ENCODE measurements around the gene CRELD1. TPM values are rescaled to one million over a fixed set of nuclear protein-coding genes. Genes with fewer than 3 reads are reported as not detected.

CRELD1 gene
- total RNA-seq, 1 donor from 2014 or later, result 16.9 TPM

DNA sequence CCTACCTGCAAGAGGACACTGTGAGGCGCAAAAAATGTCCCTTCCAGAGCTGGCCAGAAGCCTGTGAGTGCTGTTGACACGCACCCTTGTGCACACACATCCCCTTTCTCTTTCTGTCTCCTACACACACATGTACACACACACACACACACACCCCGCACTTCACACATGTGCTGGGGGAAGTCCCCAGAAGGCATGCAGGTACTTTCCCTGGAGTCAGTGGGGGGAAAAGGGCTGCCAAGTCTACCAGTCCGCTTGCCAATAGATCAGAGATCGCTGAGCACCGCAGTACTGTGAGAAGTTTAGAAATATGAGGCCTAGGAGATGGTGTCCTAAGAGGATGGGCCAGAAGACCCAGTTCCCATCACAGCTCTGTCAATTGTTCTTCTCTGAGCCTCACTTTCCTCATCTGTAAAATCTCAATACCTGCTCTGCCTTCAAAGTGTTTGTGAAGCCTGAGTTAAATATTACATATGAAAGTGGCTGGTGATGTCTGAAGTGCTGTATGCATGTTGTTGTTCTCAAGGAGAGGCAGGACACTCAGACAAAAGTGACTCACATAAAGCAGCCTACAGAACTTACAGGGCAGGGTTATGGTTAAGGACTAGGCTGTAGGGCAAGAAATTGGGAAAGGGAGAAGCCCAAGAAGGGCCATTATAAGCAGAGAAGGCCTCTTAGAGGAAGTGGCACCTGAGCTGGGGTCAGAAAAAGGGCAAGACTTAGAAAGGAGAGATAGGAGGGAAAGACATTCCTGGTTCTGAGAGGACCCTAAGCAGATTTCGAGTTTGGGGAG is 24.2 kb upstream of the CRELD1 start:
- no peak overlapping the region for H3K4me3 Mint-ChIP-seq
- no peaks in the 10 kb centered on the region for H3K4me1 Mint-ChIP-seq
- no peaks in the 10 kb centered on the region for H3K9me3 Mint-ChIP-seq
- H3K36me3 Mint-ChIP-seq (ENCODE audit: low read depth), result no peaks in the 10 kb centered on the region
- DNase-seq (ENCODE audit: low read depth, low spot score), result no peak
- TF ChIP-seq, protein P1, sequence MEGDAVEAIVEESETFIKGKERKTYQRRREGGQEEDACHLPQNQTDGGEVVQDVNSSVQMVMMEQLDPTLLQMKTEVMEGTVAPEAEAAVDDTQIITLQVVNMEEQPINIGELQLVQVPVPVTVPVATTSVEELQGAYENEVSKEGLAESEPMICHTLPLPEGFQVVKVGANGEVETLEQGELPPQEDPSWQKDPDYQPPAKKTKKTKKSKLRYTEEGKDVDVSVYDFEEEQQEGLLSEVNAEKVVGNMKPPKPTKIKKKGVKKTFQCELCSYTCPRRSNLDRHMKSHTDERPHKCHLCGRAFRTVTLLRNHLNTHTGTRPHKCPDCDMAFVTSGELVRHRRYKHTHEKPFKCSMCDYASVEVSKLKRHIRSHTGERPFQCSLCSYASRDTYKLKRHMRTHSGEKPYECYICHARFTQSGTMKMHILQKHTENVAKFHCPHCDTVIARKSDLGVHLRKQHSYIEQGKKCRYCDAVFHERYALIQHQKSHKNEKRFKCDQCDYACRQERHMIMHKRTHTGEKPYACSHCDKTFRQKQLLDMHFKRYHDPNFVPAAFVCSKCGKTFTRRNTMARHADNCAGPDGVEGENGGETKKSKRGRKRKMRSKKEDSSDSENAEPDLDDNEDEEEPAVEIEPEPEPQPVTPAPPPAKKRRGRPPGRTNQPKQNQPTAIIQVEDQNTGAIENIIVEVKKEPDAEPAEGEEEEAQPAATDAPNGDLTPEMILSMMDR (conservative IDR thresholded peaks at IDR 0.05), result no peak
- H3K27ac Mint-ChIP-seq (ENCODE audit: unreplicated experiment), result no peak overlapping the region
- no peaks in the 10 kb centered on the region for H3K27me3 Mint-ChIP-seq (ENCODE audit: low read depth)

DNA sequence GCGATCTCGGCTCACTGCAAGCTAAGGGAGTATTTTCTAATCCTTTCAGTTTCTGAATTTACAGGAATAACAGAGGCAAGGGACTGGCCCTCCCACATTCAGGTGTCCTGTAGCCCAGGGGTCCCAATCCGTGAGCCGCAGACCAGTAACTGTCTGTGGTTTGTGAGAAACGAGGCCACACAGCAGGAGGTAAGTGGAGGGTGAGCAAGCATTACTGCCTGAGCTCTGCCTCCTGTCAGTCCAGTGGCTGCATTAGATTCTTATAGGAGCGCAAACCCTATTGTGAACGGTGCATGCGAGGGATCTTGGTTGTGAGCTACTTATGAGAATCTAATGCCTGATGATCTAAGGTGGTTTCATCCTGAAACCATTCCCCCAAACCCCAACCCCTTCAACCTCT is 21.8 kb upstream of the CRELD1 start:
- Mint-ChIP-seq H3K4me3 (no peak overlapping the region), H3K27me3 (ENCODE audit: low read depth) (no peaks in the 10 kb centered on the region), H3K9me3 (no peaks in the 10 kb centered on the region), H3K4me1 (peaks cover 13% of the 10 kb centered on the region), H3K36me3 (ENCODE audit: low read depth) (no peaks in the 10 kb centered on the region), H3K27ac (ENCODE audit: unreplicated experiment) (no peak overlapping the region)
- TF ChIP-seq, protein P1 (conservative IDR thresholded peaks at IDR 0.05), result no peak
- no peak for DNase-seq (ENCODE audit: low read depth, low spot score)

DNA sequence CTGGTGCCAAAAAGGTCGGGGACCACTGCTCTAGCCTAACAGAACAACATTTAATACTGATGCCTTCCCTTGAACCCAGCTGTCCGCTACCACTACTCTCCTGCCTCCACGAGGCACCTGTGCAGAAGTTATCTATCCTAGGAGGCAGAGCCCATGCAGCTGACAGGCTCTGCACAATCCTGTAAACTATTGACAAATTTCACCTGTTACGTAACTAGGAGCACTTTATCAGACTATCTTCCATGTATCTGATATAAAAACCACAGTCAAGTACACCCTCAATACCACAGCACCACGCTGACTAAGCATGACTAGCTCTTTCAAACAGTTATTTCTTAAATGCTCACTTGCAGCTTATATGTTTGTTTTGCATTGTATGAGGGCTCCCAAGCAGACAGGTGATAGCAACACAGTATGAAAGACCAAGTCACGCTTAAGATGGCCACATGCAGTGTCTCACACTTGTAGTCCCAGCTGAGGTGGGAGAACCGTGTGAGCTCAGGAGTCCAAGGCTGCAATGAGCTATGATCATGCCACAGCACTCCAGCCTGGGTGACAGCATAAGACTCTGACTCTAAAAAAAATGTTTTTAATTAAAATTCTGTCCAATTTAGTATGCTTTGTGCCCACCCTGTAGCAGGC is 21.2 kb upstream of the CRELD1 start:
- no peak overlapping the region for H3K4me3 Mint-ChIP-seq
- no peaks in the 10 kb centered on the region for H3K36me3 Mint-ChIP-seq (ENCODE audit: low read depth)
- TF ChIP-seq, protein P1 (conservative IDR thresholded peaks at IDR 0.05), result no peak
- DNase-seq (ENCODE audit: low read depth, low spot score), result no peak
- no peaks in the 10 kb centered on the region for H3K27me3 Mint-ChIP-seq (ENCODE audit: low read depth)
- H3K9me3 Mint-ChIP-seq, result no peaks in the 10 kb centered on the region
- no peak overlapping the region for H3K27ac Mint-ChIP-seq (ENCODE audit: unreplicated experiment)
- H3K4me1 Mint-ChIP-seq, result peaks cover 13% of the 10 kb centered on the region

DNA sequence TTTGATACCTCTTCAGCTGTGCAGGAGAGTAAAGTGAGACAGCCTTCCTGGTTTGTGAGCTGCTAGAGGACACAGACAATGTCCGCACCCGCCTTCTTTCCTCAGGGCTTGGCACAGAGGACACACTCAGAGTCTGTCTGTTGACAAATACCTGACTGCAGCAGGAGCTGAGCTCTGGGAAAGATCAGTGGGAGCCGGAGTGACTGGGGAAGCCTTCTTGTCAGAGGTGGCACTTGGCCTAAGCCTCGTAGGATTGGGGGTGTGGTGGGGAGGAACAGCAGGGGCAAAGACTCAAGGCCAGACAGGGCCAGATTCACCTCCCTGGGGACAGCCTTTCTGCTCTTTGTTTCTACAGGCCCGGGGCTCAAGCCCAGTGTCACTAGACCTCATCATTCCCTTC is 20.0 kb upstream of the CRELD1 start:
- peaks cover 13% of the 10 kb centered on the region for H3K4me1 Mint-ChIP-seq
- DNase-seq (ENCODE audit: low read depth, low spot score), result no peak
- TF ChIP-seq, protein P1 (conservative IDR thresholded peaks at IDR 0.05), result no peak
- H3K4me3 Mint-ChIP-seq, result peak overlapping the region; percentile 49
- no peaks in the 10 kb centered on the region for H3K9me3 Mint-ChIP-seq
- no peaks in the 10 kb centered on the region for H3K27me3 Mint-ChIP-seq (ENCODE audit: low read depth)
- H3K36me3 Mint-ChIP-seq (ENCODE audit: low read depth), result no peaks in the 10 kb centered on the region
- no peak overlapping the region for H3K27ac Mint-ChIP-seq (ENCODE audit: unreplicated experiment)

DNA sequence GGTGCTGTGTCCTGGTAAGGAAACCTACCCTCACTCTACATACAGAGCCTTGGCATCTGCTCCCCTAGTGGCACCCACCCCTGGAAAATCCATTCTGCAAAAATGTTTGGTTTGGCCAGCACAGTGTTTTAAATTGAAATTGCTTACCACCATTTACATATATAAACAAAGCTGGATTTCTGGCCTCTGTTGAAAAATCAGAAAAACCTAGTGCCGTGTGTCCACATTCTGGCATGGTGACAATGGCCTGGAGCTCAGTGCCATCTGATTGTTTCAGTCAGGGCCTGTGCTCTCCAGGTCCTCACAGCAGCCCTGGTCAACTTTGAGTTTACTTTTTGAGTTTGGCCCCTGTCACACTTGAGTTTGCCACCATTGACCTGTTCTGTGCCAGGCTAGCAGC is 19.6 kb upstream of the CRELD1 start:
- no peaks in the 10 kb centered on the region for H3K36me3 Mint-ChIP-seq (ENCODE audit: low read depth)
- peaks cover 13% of the 10 kb centered on the region for H3K4me1 Mint-ChIP-seq
- no peaks in the 10 kb centered on the region for H3K27me3 Mint-ChIP-seq (ENCODE audit: low read depth)
- TF ChIP-seq, protein P1 (conservative IDR thresholded peaks at IDR 0.05), result no peak
- no peaks in the 10 kb centered on the region for H3K9me3 Mint-ChIP-seq
- peak overlapping the region; percentile 49 for H3K4me3 Mint-ChIP-seq
- no peak overlapping the region for H3K27ac Mint-ChIP-seq (ENCODE audit: unreplicated experiment)
- DNase-seq (ENCODE audit: low read depth, low spot score), result no peak

Measured in neural crest cell (in vitro differentiated cells).